CD4-positive, alpha-beta T cell treated with Interleukin-6 at 100 ng/mL for 8 hours (primary cell): Measurements from ENCODE around the gene ABI1.

Experiments
- DNase-seq: peaks from one replicate; pipeline ENCODE4 v3.0.0-alpha.2; 2020; ENCODE audit warnings: mixed read lengths, low spot score

Gene ABI1

GRCh38 chr10:26854524-26854923 is 6.2 kb downstream of the ABI1 start:
- no peak for DNase-seq

- DNase-seq, result no peak
Measured at GRCh38 chr10:26844396-26844975, 16.3 kb downstream of the ABI1 start.

- no peak for DNase-seq
Measured at GRCh38 chr10:26843736-26844135, 17.0 kb downstream of the ABI1 start.

GRCh38 chr10:26841733-26842317 is 18.9 kb downstream of the ABI1 start:
- DNase-seq, result no peak

GRCh38 chr10:26840938-26841732 is 19.6 kb downstream of the ABI1 start:
- DNase-seq, result no peak

GRCh38 chr10:26839966-26840627 is 20.7 kb downstream of the ABI1 start:
- no peak for DNase-seq

- no peak for DNase-seq
Measured at GRCh38 chr10:26837139-26837538, 23.6 kb downstream of the ABI1 start.

GRCh38 chr10:26835025-26835424 is 25.7 kb downstream of the ABI1 start:
- DNase-seq, result no peak

- no peak for DNase-seq
Measured at GRCh38 chr10:26832960-26833359, 27.8 kb downstream of the ABI1 start.

- DNase-seq, result no peak
Measured at GRCh38 chr10:26831936-26832335, 28.8 kb downstream of the ABI1 start.

GRCh38 chr10:26829810-26830515 is 30.8 kb downstream of the ABI1 start:
- DNase-seq, result no peak

GRCh38 chr10:26824015-26824690 is 36.6 kb downstream of the ABI1 start:
- no peak for DNase-seq

- no peak for DNase-seq
Measured at GRCh38 chr10:26821699-26822570, 38.8 kb downstream of the ABI1 start.

GRCh38 chr10:26815500-26815899 is 45.3 kb downstream of the ABI1 start:
- no peak for DNase-seq

- no peak for DNase-seq
Measured at GRCh38 chr10:26810435-26811026, 50.2 kb downstream of the ABI1 start.

GRCh38 chr10:26809973-26810372 is 50.8 kb downstream of the ABI1 start:
- DNase-seq, result no peak

- no peak for DNase-seq
Measured at GRCh38 chr10:26807532-26807931, 53.2 kb downstream of the ABI1 start.

GRCh38 chr10:26806557-26806956 is 54.2 kb downstream of the ABI1 start:
- no peak for DNase-seq

GRCh38 chr10:26805567-26806245 is 55.1 kb downstream of the ABI1 start:
- no peak for DNase-seq
